Measurements from ENCODE around the gene ABL2. TPM values are rescaled to one million over a fixed set of nuclear protein-coding genes. Genes with fewer than 3 reads are reported as not detected.

Gene ABL2
- total RNA-seq, 1 donor from 2014 or later = 15.0 TPM

- H3K36me3 ChIP-seq = no peaks in the 10 kb centered on the region
- no peak overlapping the region for H3K27ac ChIP-seq
- H3K4me3 ChIP-seq = no peak overlapping the region
- intact Hi-C loops (cut with DNase I) = no loop called here
- H3K27me3 ChIP-seq = no peaks in the 10 kb centered on the region
- H3K4me1 ChIP-seq = peaks cover 9% of the 10 kb centered on the region
- TF ChIP-seq POLR2A (IDR thresholded peaks at IDR 0.05) (no peak), CTCF (IDR thresholded peaks at IDR 0.05) (no peak), POLR2AphosphoS5 (IDR thresholded peaks at IDR 0.05; ENCODE audit: insufficient read depth in 1 of 2, low read depth in 1 of 2) (no peak)
- DNase-seq (ENCODE audit: extremely low spot score in 2 of 2) = no peak
- no peaks in the 10 kb centered on the region for H3K9me3 ChIP-seq
Measured at GRCh38 chr1:179155615-179156014, 73.9 kb downstream of the ABL2 start.

GRCh38 chr1:179154437-179154836 lies 75.0 kb downstream of the ABL2 start:
- H3K36me3 ChIP-seq = no peaks in the 10 kb centered on the region
- H3K27me3 ChIP-seq = no peaks in the 10 kb centered on the region
- no peak for DNase-seq (ENCODE audit: extremely low spot score in 2 of 2)
- H3K4me1 ChIP-seq = peaks cover 9% of the 10 kb centered on the region
- TF ChIP-seq CTCF (IDR thresholded peaks at IDR 0.05) (no peak), POLR2A (IDR thresholded peaks at IDR 0.05) (no peak), POLR2AphosphoS5 (IDR thresholded peaks at IDR 0.05; ENCODE audit: insufficient read depth in 1 of 2, low read depth in 1 of 2) (no peak)
- H3K9me3 ChIP-seq = no peaks in the 10 kb centered on the region
- H3K27ac ChIP-seq = no peak overlapping the region
- no peak overlapping the region for H3K4me3 ChIP-seq
- intact Hi-C loops (cut with DNase I) = no loop called here

GRCh38 chr1:179153217-179153616 lies 76.3 kb downstream of the ABL2 start:
- H3K9me3 ChIP-seq = no peaks in the 10 kb centered on the region
- peaks cover 9% of the 10 kb centered on the region for H3K4me1 ChIP-seq
- no peak overlapping the region for H3K27ac ChIP-seq
- no peaks in the 10 kb centered on the region for H3K36me3 ChIP-seq
- intact Hi-C loops (cut with DNase I) = no loop called here
- DNase-seq (ENCODE audit: extremely low spot score in 2 of 2) = no peak
- TF ChIP-seq POLR2A (IDR thresholded peaks at IDR 0.05) (no peak), POLR2AphosphoS5 (IDR thresholded peaks at IDR 0.05; ENCODE audit: insufficient read depth in 1 of 2, low read depth in 1 of 2) (no peak), CTCF (IDR thresholded peaks at IDR 0.05) (no peak)
- H3K4me3 ChIP-seq = no peak overlapping the region
- H3K27me3 ChIP-seq = no peaks in the 10 kb centered on the region

- no peak for TF ChIP-seq POLR2A (IDR thresholded peaks at IDR 0.05)
- TF ChIP-seq POLR2AphosphoS5 (IDR thresholded peaks at IDR 0.05; ENCODE audit: insufficient read depth in 1 of 2, low read depth in 1 of 2) = no peak
- TF ChIP-seq CTCF (IDR thresholded peaks at IDR 0.05) = no peak
- no peak overlapping the region for H3K4me3 ChIP-seq
- no peak overlapping the region for H3K27ac ChIP-seq
- no peaks in the 10 kb centered on the region for H3K9me3 ChIP-seq
- peaks cover 9% of the 10 kb centered on the region for H3K4me1 ChIP-seq
- no peaks in the 10 kb centered on the region for H3K36me3 ChIP-seq
- no peak for DNase-seq (ENCODE audit: extremely low spot score in 2 of 2)
- H3K27me3 ChIP-seq = no peaks in the 10 kb centered on the region
- intact Hi-C loops (cut with DNase I) = no loop called here
Measured at GRCh38 chr1:179151908-179152682, 77.4 kb downstream of the ABL2 start.

GRCh38 chr1:179146911-179147310 lies 82.6 kb downstream of the ABL2 start:
- no peak overlapping the region for H3K27ac ChIP-seq
- no peaks in the 10 kb centered on the region for H3K36me3 ChIP-seq
- no peak for DNase-seq (ENCODE audit: extremely low spot score in 2 of 2)
- H3K27me3 ChIP-seq = no peaks in the 10 kb centered on the region
- intact Hi-C loops (cut with DNase I) = no loop called here
- no peaks in the 10 kb centered on the region for H3K9me3 ChIP-seq
- peaks cover 24% of the 10 kb centered on the region for H3K4me1 ChIP-seq
- TF ChIP-seq POLR2AphosphoS5 (IDR thresholded peaks at IDR 0.05; ENCODE audit: insufficient read depth in 1 of 2, low read depth in 1 of 2) (no peak), CTCF (IDR thresholded peaks at IDR 0.05) (no peak), POLR2A (IDR thresholded peaks at IDR 0.05) (no peak)
- H3K4me3 ChIP-seq = no peak overlapping the region

All from vagina (tissue), 2 donors.